Skeletal muscle tissue (tissue), 4 donors: ENCODE data around the gene CAMKMT. TPM values are rescaled to one million over a fixed set of nuclear protein-coding genes. Genes with fewer than 3 reads are reported as not detected.
"Not testable (repeated sequence)": the region's sequence is repeated elsewhere in the genome, so short reads cannot be mapped to it uniquely, and the experiment has no call there.

Experiments
- H3K27ac ChIP-seq: one replicate; pipeline ENCODE4 v1.7.0; 2013; ENCODE audit warnings: mild to moderate bottlenecking, low read depth, low read length, inconsistent platforms
- H3K27me3 ChIP-seq, 3 donors: one replicate each; pipeline ENCODE4 v1.7.0; 2013; ENCODE audit warnings: low read length in 3 of 3; ENCODE audit not compliant: control insufficient read depth in 3 of 3, insufficient read depth in 3 of 3
- H3K36me3 ChIP-seq, 3 donors: one replicate each; pipeline ENCODE4 v1.7.0; 2013; ENCODE audit warnings: low read length in 3 of 3; ENCODE audit not compliant: control insufficient read depth in 3 of 3, insufficient read depth in 3 of 3
- H3K4me1 ChIP-seq, 3 donors: one replicate each; pipeline ENCODE4 v1.7.0; 2013; ENCODE audit warnings: low read length in 3 of 3, mild to moderate bottlenecking in 3 of 3; ENCODE audit not compliant: control insufficient read depth in 3 of 3, insufficient read depth in 3 of 3
- H3K4me3 ChIP-seq, 3 donors: one replicate each; pipeline ENCODE4 v1.7.0; 2013; ENCODE audit warnings: low read length in 3 of 3
- H3K9ac ChIP-seq, 3 donors: one replicate each; pipeline ENCODE4 v1.7.0; 2013; ENCODE audit warnings: low read length in 3 of 3, mild to moderate bottlenecking in 3 of 3, moderate library complexity in 2 of 3, low read depth in 1 of 3
- H3K9me3 ChIP-seq, 3 donors: one replicate each; pipeline ENCODE4 v1.7.0; 2013; ENCODE audit warnings: low read length in 3 of 3; ENCODE audit not compliant: control insufficient read depth in 3 of 3
- total RNA-seq: library from RNA; depleted of rRNA; stranded (reverse); fragments of >200 nt; gene quantifications from one replicate; pipeline ENCODE4 v1.2.3, GENCODE V29; 2014
- donor health status: Osteomylitis.

CAMKMT gene
- total RNA-seq, 1 donor from 2014 or later = 5.2 TPM

DNA sequence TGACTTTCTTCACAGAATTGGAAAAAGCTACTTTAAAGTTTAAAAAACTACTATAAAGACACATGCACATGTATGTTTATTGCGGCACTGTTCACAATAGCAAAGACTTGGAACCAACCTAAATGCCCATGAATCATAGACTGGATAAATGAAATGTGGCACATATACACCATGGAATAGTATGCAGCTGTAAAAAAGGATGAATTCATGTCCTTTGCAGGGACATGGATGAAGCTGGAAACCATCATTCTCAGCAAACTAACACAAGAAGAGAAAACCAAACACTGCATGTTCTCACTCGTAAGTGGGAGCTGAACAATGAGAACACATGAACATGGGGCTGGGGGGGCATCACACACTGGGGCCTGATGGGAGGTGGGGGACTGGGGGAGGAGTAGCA, 233.9 kb downstream of the CAMKMT start:
- H3K27me3 ChIP-seq, H3K36me3 ChIP-seq, H3K4me1 ChIP-seq, H3K27ac ChIP-seq, H3K9ac ChIP-seq, H3K4me3 ChIP-seq, H3K9me3 ChIP-seq: not testable (repeated sequence)

DNA sequence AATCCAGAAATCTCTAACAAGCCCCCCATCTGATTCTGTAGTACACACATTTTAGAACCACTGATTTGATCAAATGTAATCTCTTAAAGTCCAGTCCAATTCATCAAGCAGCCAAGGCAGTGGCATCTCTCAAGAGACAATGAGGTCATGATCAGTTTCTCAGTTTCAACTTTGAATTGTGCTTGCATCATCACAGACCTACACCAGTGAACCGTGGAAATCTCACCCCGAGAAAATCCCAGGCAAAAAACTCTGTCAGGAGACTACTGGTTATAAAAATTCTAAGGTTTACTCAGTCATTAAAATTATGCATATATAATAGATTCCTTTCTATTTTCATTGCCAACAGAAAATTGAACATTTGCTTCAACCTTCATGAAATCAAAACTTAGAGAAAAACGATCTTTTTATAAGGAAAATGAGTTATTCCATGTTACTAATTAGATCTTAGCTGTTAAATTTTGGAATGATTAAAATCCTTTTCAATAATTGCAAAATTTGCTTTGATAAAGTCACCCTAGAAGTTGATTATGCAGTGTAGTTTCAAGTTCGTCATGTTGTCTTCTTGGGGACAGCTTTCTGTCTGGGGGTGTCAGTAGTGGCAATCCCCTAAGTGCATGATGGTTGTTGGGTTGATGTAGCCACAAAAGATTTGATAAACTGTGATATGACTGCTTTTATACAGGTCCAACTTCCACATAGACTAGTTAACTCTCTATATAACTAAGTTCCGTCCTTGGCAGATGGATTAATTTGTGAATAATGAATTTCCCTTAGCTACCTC, 235.0 kb downstream of the CAMKMT start:
- Histone ChIP-seq H3K9ac (no peak overlapping the region), H3K4me1 (peaks cover 0 to 2% (median 0%) of the 10 kb centered on the region in 3 donors), H3K27me3 (no peaks in the 10 kb centered on the region), H3K4me3 (no peak overlapping the region), H3K27ac (no peak overlapping the region), H3K9me3 (no peaks in the 10 kb centered on the region), H3K36me3 (no peaks in the 10 kb centered on the region)

DNA sequence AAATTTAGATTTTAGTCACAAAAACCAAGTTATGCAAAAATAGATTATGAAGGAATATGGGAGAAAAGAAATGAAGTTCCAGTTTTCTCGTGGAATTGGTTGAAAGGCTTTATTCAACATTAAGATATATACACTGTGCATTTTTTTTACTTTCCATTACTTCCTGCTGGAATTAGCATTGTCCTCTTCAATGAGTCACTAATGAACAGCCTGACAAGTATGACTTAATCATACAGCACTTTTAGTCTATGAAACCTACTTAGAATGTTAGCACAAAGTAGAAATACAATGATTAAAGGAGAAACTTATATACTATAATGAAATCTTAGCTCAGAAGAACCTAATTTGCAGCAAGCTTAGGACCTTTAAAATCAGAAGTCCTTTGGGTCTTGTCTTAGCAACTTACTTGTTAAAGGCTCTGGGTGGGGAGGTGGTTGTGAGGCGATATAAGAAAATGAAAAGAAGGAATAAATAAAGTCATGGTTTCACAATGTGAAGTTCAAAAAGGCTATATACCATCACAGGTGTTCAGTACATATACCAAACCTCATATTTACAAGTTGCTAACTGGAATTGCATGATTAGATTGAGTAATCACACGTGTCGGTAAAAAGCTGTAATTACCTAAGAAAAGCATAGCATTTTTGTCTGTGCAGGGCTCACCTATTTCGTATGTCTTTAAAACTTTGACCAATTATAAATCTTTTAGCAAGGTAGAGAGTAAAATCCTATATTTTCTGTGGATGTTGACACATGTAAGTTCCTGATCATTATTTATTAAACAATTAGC, 236.8 kb downstream of the CAMKMT start:
- no peak overlapping the region for H3K4me3 ChIP-seq
- no peaks in the 10 kb centered on the region for H3K36me3 ChIP-seq
- H3K27me3 ChIP-seq = no peaks in the 10 kb centered on the region
- no peaks in the 10 kb centered on the region for H3K9me3 ChIP-seq
- H3K4me1 ChIP-seq = peaks cover 0 to 2% (median 0%) of the 10 kb centered on the region in 3 donors
- no peak overlapping the region for H3K27ac ChIP-seq
- no peak overlapping the region for H3K9ac ChIP-seq

DNA sequence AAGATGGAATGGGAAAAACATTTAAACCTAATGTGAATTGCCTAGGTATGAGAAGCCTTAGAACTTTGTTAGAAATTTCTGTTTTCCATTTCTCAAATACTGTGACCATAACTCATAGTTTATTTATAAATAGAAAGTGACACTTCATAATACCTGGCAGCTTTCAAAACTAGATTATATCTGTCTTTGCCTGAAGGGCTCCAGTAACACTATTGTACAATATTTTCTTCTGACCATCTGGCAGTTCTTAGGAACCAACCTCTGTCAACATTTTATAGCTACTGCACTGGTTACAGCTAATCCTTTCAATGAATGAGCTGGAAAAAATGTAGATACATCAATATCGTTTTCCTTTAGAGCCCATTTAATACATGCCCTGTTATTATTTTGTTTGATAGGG, 237.4 kb downstream of the CAMKMT start:
- H3K9ac ChIP-seq = no peak overlapping the region
- no peaks in the 10 kb centered on the region for H3K36me3 ChIP-seq
- H3K9me3 ChIP-seq = no peaks in the 10 kb centered on the region
- H3K27me3 ChIP-seq = no peaks in the 10 kb centered on the region
- H3K27ac ChIP-seq = no peak overlapping the region
- peaks cover 0 to 2% (median 0%) of the 10 kb centered on the region in 3 donors for H3K4me1 ChIP-seq
- H3K4me3 ChIP-seq = no peak overlapping the region

DNA sequence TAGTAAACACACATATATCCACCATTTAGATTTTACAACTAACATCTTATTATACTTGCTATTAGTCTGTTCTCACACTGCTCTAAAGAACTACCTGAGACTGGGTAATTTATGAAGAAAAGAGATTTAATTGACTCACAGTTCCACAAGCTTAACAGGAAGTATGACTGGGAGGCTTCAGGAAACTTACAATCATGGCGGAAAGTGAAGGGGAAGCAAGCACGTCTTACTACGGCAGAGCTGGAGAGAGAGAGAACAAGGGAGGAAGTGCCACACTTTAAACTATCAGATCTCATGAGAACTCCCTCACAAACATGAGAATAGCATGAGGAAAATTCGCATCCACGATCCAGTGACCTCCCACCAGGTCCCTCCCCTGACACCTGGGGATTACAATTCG, 240.7 kb downstream of the CAMKMT start:
- H3K4me1 ChIP-seq = peaks cover 0 to 2% (median 0%) of the 10 kb centered on the region in 3 donors
- H3K27me3 ChIP-seq = no peaks in the 10 kb centered on the region
- no peak overlapping the region for H3K27ac ChIP-seq
- no peak overlapping the region for H3K9ac ChIP-seq
- no peak overlapping the region for H3K4me3 ChIP-seq
- no peaks in the 10 kb centered on the region for H3K36me3 ChIP-seq
- no peaks in the 10 kb centered on the region for H3K9me3 ChIP-seq

DNA sequence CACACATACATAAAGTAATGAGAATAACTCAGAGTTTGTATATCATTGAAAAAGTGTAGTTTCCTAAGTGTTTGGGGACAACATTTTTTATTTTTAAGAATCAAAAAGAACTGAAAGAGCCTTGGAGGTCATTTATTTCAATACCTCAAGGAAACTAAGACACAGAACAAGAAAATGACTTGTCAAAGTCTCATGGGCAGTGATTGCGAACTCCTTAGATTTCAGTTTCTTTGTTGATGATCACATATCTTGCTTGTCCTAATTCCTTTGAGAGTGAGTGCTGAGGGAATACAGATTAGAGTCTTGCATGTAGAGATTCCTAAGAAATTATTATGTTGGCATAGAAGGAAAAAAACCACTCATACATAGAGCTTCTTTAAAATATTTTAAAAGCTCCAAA, 243.8 kb downstream of the CAMKMT start:
- no peaks in the 10 kb centered on the region for H3K36me3 ChIP-seq
- no peak overlapping the region for H3K9ac ChIP-seq
- no peaks in the 10 kb centered on the region for H3K4me1 ChIP-seq
- no peak overlapping the region for H3K27ac ChIP-seq
- H3K27me3 ChIP-seq = no peaks in the 10 kb centered on the region
- no peaks in the 10 kb centered on the region for H3K9me3 ChIP-seq
- H3K4me3 ChIP-seq = no peak overlapping the region

DNA sequence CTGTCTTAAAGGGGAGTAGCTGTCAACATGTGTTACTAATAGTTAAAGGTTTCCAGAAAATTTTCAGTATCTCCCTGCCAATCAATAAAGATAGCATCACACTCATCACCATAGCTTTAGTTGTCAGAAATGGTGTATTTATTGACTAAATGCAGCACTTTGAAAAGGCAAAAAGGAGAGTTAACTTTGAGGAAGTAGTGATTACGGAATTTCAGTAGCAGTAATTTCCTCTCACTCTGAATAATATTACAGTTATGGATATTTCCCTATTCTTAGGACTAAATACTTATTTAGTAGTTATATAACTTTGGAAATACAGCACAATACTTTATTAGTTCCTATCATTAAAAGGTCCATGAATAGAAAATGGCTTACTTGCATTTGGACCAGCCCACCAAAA, 250.5 kb downstream of the CAMKMT start:
- Histone ChIP-seq H3K27ac (no peak overlapping the region), H3K9ac (no peak overlapping the region), H3K9me3 (no peaks in the 10 kb centered on the region), H3K36me3 (no peaks in the 10 kb centered on the region), H3K27me3 (no peaks in the 10 kb centered on the region), H3K4me1 (peaks cover 0 to 4% (median 4%) of the 10 kb centered on the region in 3 donors), H3K4me3 (no peak overlapping the region)

DNA sequence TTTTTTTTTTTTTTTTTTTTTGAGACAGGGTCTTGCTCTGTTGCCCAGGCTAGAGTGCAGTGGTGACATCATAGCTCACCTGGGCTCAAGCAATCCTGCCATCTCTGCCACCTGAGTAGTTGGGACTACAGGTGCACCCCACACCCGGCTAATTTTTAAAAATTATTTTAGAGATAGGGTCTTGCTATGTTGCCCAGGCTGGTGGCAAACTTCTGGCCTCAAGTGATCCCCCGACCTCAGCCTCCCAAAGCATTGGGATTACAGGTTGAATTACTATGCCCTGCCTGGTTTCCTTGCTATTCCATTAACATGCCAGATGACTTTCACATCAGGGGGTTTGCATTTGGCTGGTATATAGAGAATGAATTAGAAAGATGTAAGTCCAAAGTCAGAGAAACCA, 253.2 kb downstream of the CAMKMT start:
- Histone ChIP-seq H3K4me3 (no peak overlapping the region), H3K9ac (no peak overlapping the region), H3K27me3 (no peaks in the 10 kb centered on the region), H3K36me3 (no peaks in the 10 kb centered on the region), H3K9me3 (no peaks in the 10 kb centered on the region), H3K27ac (no peak overlapping the region), H3K4me1 (peaks cover 0 to 7% (median 4%) of the 10 kb centered on the region in 3 donors)

DNA sequence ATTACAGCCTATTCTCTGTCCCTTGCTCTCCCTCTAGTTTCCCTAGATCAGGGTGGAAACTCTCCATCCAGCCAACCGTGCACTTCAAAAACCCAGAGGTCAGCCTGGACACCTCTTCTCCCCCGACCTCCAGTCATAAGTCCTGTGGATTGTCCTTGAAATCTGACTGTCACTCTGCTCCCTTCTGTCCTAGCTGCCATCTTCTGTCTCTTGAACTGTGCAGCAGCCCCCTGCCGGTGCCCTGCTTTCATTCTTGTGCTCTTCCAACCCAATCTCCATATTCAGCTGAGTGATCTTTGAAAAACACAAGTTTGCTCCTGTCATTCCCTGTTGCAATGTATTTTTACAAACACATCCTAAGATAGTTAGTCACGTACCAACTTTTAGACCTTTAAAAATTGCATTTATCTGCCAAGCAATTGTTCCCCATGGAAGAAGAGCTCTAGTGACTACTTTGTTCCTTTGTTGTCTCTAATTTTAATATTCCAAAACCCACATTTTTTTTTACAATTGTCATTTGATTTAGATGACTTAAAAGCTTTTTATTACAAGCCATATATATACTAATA, 254.3 kb downstream of the CAMKMT start:
- Histone ChIP-seq H3K4me1 (peaks cover 0 to 7% (median 4%) of the 10 kb centered on the region in 3 donors), H3K36me3 (no peaks in the 10 kb centered on the region), H3K4me3 (no peak overlapping the region), H3K9ac (no peak overlapping the region), H3K27ac (no peak overlapping the region), H3K9me3 (no peaks in the 10 kb centered on the region), H3K27me3 (no peaks in the 10 kb centered on the region)

DNA sequence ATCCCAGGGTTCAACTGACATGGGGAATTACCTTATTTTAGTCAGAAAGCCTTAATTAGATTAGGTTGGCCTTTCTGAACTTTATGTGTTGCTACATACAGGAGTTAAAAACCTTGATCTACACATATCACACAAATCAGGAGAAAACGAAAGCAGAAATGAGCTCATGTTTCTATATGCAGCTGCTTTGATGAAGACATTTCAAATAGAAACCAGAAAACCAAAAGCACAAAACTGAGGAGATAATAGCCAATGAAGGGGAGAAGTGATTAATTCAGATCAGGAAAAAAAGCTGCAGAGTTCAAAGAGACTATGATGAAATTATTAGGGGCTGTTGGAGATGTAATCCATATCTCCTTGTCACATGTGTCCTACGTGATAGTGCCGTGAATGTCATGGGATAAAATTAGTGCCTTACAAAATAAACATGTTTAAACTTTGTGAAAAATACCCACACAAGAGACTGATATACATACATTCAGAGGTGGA, 255.0 kb downstream of the CAMKMT start:
- H3K27ac ChIP-seq = no peak overlapping the region

More for the DNA sequence above, 255.0 kb downstream of the CAMKMT start:
- Histone ChIP-seq H3K4me3 (peak overlapping the region; percentile 0 to 15 (median 11)), H3K27me3 (no peaks in the 10 kb centered on the region), H3K4me1 (peaks cover 0 to 7% (median 4%) of the 10 kb centered on the region in 3 donors), H3K9ac (peak overlapping the region in 2 of 3 donors; percentile 4 to 22), H3K9me3 (no peaks in the 10 kb centered on the region), H3K36me3 (no peaks in the 10 kb centered on the region)
